Stomach (tissue), 9 donors: ENCODE data around the gene OR5B2. TPM values are rescaled to one million over a fixed set of nuclear protein-coding genes. Genes with fewer than 3 reads are reported as not detected.

Experiments
- DNase-seq, 2 donors: peaks; one replicate each; pipeline versions ENCODE4 v3.0.0 to v3.0.0-alpha.2; 2013 to 2019
- H3K27ac ChIP-seq, 5 donors: fragments of 200-600 bp in 4 of 5; sonication (generic) in 4 of 5; one replicate each; pipeline ENCODE4 v1.5.1; 2013 to 2019; ENCODE audit warnings: mild to moderate bottlenecking in 1 of 5, moderate library complexity in 1 of 5
- H3K27me3 ChIP-seq, 3 donors: fragments of 200-600 bp; sonication (generic); one replicate each; pipeline ENCODE4 v1.5.1; 2017 to 2019; ENCODE audit warnings: mixed run types in 1 of 3
- H3K36me3 ChIP-seq, 4 donors: fragments of 200-600 bp; sonication (generic); 1 replicate in 3 of 4; 2 replicates in 1 of 4; pipeline ENCODE4 v1.5.1; 2016 to 2019
- H3K4me1 ChIP-seq, 4 donors: fragments of 200-600 bp; sonication (generic); one replicate each; pipeline ENCODE4 v1.5.1; 2016 to 2019
- H3K4me3 ChIP-seq, 4 donors: fragments of 200-600 bp; sonication (generic) in 3 of 4; one replicate each; pipeline ENCODE4 v1.5.1; 2016 to 2019; ENCODE audit warnings: mild to moderate bottlenecking in 1 of 4
- H3K9me3 ChIP-seq, 4 donors: fragments of 200-600 bp; sonication (generic); one replicate each; pipeline ENCODE4 v1.5.1; 2016 to 2019
- EP300 ChIP-seq: sonication (generic); formaldehyde crosslinking; IDR thresholded peaks from one replicate; pipeline ENCODE4 v1.6.1; 2017; ENCODE audit warnings: antibody characterized with exemption
- POLR2A ChIP-seq, 4 donors: fragments of 450-650 bp; IDR thresholded peaks; one replicate each; pipeline ENCODE4 v1.6.1; 2016; ENCODE audit warnings: antibody characterized with exemption in 4 of 4, control low read depth in 2 of 4, mild to moderate bottlenecking in 1 of 4, moderate library complexity in 1 of 4
- POLR2AphosphoS5 ChIP-seq, 3 donors: sonication (generic); formaldehyde crosslinking; IDR thresholded peaks; one replicate each; pipeline ENCODE4 v1.6.1; 2016; ENCODE audit warnings: antibody characterized with exemption in 3 of 3
- WGBS, 5 donors: extraction: QIAGEN DNeasy Blood & Tissue Kit in 3 of 5; methylation state at CpG; one replicate each; pipeline versions ENCODE4 v1.1.5 to v1.1.7; 2013 to 2018; 5-methylcytosine and 5-hydroxymethylcytosine counted together
- intact Hi-C: fragments of 100-400 bp; cut with DNase I; formaldehyde crosslinking; loops from one replicate; pipeline ENCODE4 v1.15.1; 2023; ENCODE audit warnings: low total_unique reads
- polyA plus RNA-seq, 3 donors: library from polyadenylated mRNA; stranded (reverse); fragments of 200-250 nt; gene quantifications; one replicate each; pipeline ENCODE4 v1.2.3, GENCODE V29; 2013
- total RNA-seq, 5 donors: library from RNA; depleted of rRNA; stranded (reverse); fragments of >200 nt; gene quantifications; one replicate each; pipeline versions ENCODE4 v1.1.0 to v1.2.3, GENCODE V29; 2014 to 2016
- TF ChIP-seq, protein P1 (sequence below), 7 experiments: fragments of 450-650 bp in 4 of 7; fragments of 200-600 bp in 3 of 7; sonication (generic) in 3 of 7; IDR thresholded peaks; one replicate each; pipeline ENCODE4 v1.5.1; 2016 to 2019; ENCODE audit warnings: antibody characterized with exemption in 7 of 7, control low read depth in 2 of 7, mild to moderate bottlenecking in 1 of 7
- donor health status: healthy with polysubstance abuse.
- donor health status: Bipolar disorder and iron deficiency.
- donor health status: healthy.

Gene OR5B2
- total and polyA plus RNA-seq, 8 donors = not detected

DNA sequence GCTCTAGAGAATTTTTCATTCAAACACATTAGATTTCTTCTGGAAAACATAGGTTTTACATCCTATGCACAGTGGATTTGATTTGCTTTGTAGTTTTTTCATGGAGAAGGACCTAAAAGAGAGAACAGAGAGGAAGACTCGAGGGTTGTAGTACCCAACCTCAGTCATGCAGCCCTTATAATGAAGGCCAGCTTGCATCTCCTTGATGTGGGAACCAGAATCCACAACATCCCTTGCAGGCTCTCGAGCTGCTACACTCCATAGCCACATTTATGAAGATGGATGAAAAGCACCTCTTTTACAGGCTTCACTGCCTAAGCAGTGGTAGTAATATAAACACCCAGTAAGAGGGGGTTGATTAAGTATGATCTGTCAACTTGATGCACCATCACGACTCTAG lies 23.7 kb upstream of the OR5B2 start:
- Histone ChIP-seq H3K4me1 (no peaks in the 10 kb centered on the region), H3K27ac (no peak overlapping the region), H3K4me3 (no peak overlapping the region), H3K27me3 (no peaks in the 10 kb centered on the region), H3K36me3 (no peaks in the 10 kb centered on the region), H3K9me3 (peaks cover 5 to 25% (median 16%) of the 10 kb centered on the region in 4 donors)
- WGBS, 5 donors = 32 to 49% (median 48%) methylated on average over 3 of the region's 3 CpGs
- no peak for TF ChIP-seq POLR2A (IDR thresholded peaks at IDR 0.05)
- no peak for TF ChIP-seq POLR2AphosphoS5 (IDR thresholded peaks at IDR 0.05)
- no peak for TF ChIP-seq EP300
- TF ChIP-seq, protein P1, sequence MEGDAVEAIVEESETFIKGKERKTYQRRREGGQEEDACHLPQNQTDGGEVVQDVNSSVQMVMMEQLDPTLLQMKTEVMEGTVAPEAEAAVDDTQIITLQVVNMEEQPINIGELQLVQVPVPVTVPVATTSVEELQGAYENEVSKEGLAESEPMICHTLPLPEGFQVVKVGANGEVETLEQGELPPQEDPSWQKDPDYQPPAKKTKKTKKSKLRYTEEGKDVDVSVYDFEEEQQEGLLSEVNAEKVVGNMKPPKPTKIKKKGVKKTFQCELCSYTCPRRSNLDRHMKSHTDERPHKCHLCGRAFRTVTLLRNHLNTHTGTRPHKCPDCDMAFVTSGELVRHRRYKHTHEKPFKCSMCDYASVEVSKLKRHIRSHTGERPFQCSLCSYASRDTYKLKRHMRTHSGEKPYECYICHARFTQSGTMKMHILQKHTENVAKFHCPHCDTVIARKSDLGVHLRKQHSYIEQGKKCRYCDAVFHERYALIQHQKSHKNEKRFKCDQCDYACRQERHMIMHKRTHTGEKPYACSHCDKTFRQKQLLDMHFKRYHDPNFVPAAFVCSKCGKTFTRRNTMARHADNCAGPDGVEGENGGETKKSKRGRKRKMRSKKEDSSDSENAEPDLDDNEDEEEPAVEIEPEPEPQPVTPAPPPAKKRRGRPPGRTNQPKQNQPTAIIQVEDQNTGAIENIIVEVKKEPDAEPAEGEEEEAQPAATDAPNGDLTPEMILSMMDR (IDR thresholded peaks at IDR 0.05) = no peak
- intact Hi-C loops = no loop called here
- DNase-seq = no peak

DNA sequence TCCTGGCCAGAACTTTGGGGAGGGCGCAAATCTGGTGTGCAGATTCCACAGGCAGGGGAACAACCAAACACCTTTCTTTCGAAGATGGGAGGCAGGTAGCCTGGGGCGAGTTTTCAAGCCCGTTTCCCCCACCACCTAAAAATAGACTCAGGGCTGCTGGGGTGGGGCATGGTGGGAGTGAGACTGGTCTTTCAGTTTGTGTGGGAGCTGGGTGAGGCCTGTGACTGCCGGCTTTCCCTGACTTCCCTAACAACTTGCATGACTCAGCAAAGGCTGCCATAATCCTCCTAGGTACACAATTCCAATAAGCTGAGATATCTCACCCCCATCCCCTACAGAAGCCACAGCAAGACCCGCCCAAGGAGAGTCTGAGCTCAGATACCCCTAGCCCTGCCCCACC lies 18.4 kb upstream of the OR5B2 start:
- intact Hi-C loops = no loop called here
- WGBS, 5 donors = 78 to 85% (median 83%) methylated on average over 6 of the region's 6 CpGs
- H3K4me1 ChIP-seq = no peaks in the 10 kb centered on the region
- H3K27me3 ChIP-seq = no peaks in the 10 kb centered on the region
- no peak overlapping the region for H3K4me3 ChIP-seq
- TF ChIP-seq, protein P1 (IDR thresholded peaks at IDR 0.05) = no peak
- TF ChIP-seq EP300 = no peak
- TF ChIP-seq POLR2A (IDR thresholded peaks at IDR 0.05) = no peak
- no peak for TF ChIP-seq POLR2AphosphoS5 (IDR thresholded peaks at IDR 0.05)
- no peak for DNase-seq
- H3K9me3 ChIP-seq = peaks cover 2 to 55% (median 41%) of the 10 kb centered on the region in 4 donors
- no peak overlapping the region for H3K27ac ChIP-seq
- no peaks in the 10 kb centered on the region for H3K36me3 ChIP-seq

- 70 to 100% (median 83%) methylated on average over 2 of the region's 2 CpGs for WGBS, 5 donors
- DNase-seq = no peak
- TF ChIP-seq EP300 (no peak), POLR2AphosphoS5 (IDR thresholded peaks at IDR 0.05) (no peak), POLR2A (IDR thresholded peaks at IDR 0.05) (no peak)
- TF ChIP-seq, protein P1 (IDR thresholded peaks at IDR 0.05) = no peak
- Histone ChIP-seq H3K27ac (no peak overlapping the region), H3K9me3 (peaks cover 2 to 48% (median 36%) of the 10 kb centered on the region in 4 donors), H3K36me3 (no peaks in the 10 kb centered on the region), H3K27me3 (no peaks in the 10 kb centered on the region), H3K4me3 (no peak overlapping the region), H3K4me1 (no peaks in the 10 kb centered on the region)
- intact Hi-C loops = no loop called here
Measured at GRCh38 chr11:58444300-58444699, 16.4 kb upstream of the OR5B2 start.

DNA sequence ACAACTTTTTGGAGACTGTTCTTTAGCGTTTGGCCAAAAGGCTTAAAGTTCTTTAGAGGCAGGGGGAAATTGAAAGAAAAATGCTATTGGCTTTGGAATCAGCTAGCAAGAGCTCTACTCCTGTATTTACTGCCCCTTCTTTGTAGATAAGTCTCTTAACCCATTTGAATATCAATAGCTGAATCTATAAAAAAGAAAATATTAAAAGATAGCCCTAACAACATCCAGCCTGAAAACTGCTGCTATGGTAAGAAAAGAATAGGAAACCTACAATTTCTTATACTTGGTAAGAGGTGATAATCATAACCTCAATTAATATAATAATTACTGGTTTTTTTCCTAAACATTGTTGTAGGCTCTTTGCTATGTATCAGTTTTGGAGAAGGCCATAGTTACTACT lies 14.2 kb upstream of the OR5B2 start, which contains the start of gene OR5B12:
Gene OR5B12, minus strand, starts transcription at position 101 of the 400 bp plus-strand sequence. CDS start 2,085 bp downstream, outside the sequence.
- no peak for DNase-seq
- H3K36me3 ChIP-seq = no peaks in the 10 kb centered on the region
- H3K9me3 ChIP-seq = peaks cover 2 to 49% (median 31%) of the 10 kb centered on the region in 4 donors
- no peak within 1 kb of the TSS for H3K4me3 ChIP-seq
- intact Hi-C loops = no loop called here
- WGBS, 5 donors = 84 to 91% (median 86%) methylated on average over 1 of the region's 1 CpG
- no peaks in the 10 kb centered on the region for H3K27me3 ChIP-seq
- H3K27ac ChIP-seq = no peak within 1 kb of the TSS
- H3K4me1 ChIP-seq = no peaks in the 10 kb centered on the region
- TF ChIP-seq EP300 = no peak

- H3K36me3 ChIP-seq = no peaks in the 10 kb centered on the region
- no peak overlapping the region for H3K4me3 ChIP-seq
- no peaks in the 10 kb centered on the region for H3K27me3 ChIP-seq
- WGBS, 5 donors = 27 to 61% (median 38%) methylated on average over 4 of the region's 4 CpGs
- intact Hi-C loops = no loop called here
- DNase-seq = no peak
- no peak overlapping the region for H3K27ac ChIP-seq
- peaks cover 0 to 24% (median 2%) of the 10 kb centered on the region in 4 donors for H3K9me3 ChIP-seq
- H3K4me1 ChIP-seq = no peaks in the 10 kb centered on the region
- TF ChIP-seq EP300 = no peak
- TF ChIP-seq POLR2A (IDR thresholded peaks at IDR 0.05) = no peak
- no peak for TF ChIP-seq POLR2AphosphoS5 (IDR thresholded peaks at IDR 0.05)
- TF ChIP-seq, protein P1 (IDR thresholded peaks at IDR 0.05) = no peak
Measured at GRCh38 chr11:58438486-58438885, 10.6 kb upstream of the OR5B2 start.
